Endothelial cell of umbilical vein (primary cell): ENCODE results near the gene LRRC42. TPM values are rescaled to one million over a fixed set of nuclear protein-coding genes. Genes with fewer than 3 reads are reported as not detected.

Experiments
- BruUV-seq: library from RNA; stranded (reverse); fragments of 400-500 nt; replicated peaks from 2 replicates; lab custom pipeline; 2021; lab: Mats Ljungman, UMichigan
- CTCF ChIA-PET: fragments of 300-600, 350-600 bp; sonication (Branson Sonifier 250); formaldehyde crosslinking; loops from one replicate; lab custom pipeline; 2021; ENCODE audit warnings: antibody characterized with exemption, inconsistent platforms; lab: Charles Lee
- POLR2A ChIA-PET: fragments of 300-600, 350-600 bp; sonication (Branson Sonifier 250); formaldehyde crosslinking; loops from one replicate; lab custom pipeline; 2021; ENCODE audit warnings: antibody characterized with exemption, inconsistent platforms; lab: Charles Lee
- DNase-seq: peaks from one replicate; pipeline ENCODE4 v3.0.0-alpha.2; 2011; ENCODE audit warnings: low read depth, low spot score
- FAIRE-seq: peaks from 2 replicates; lab custom pipeline; 2011; peaks lifted over from hg19 to GRCh38; lab: Jason Lieb, UNC
- H2AFZ ChIP-seq: 2 replicates; pipeline ENCODE4 v1.6.0; 2012; ENCODE audit warnings: low read depth, low read length, control low read depth, inconsistent platforms
- H3K27ac ChIP-seq: 2 replicates; pipeline ENCODE4 v1.5.1; 2011; ENCODE audit warnings: low read depth, mild to moderate bottlenecking, control low read depth, low read length, moderate library complexity; ENCODE audit not compliant: insufficient read depth
- H3K27me3 ChIP-seq, 2 experiments: 2 replicates each; pipeline versions ENCODE4 v1.6.0 to v1.6.1; 2011; ENCODE audit warnings: low read length in 2 of 2, mixed read lengths in 1 of 2; ENCODE audit not compliant: control insufficient read depth in 2 of 2, insufficient read depth in 2 of 2
- H3K36me3 ChIP-seq, 2 experiments: 2 replicates in 1 of 2; 3 replicates in 1 of 2; pipeline ENCODE4 v1.5.1; 2011; ENCODE audit warnings: low read length in 2 of 2, mild to moderate bottlenecking in 1 of 2, moderate library complexity in 1 of 2; ENCODE audit not compliant: control insufficient read depth in 2 of 2, insufficient read depth in 2 of 2; ENCODE audit errors: extremely low read depth in 1 of 2
- H3K4me1 ChIP-seq: 3 replicates; pipeline ENCODE4 v1.5.1; 2011; ENCODE audit warnings: mild to moderate bottlenecking, low read length; ENCODE audit not compliant: control insufficient read depth, insufficient read depth; ENCODE audit errors: extremely low read depth
- H3K4me2 ChIP-seq: 2 replicates; pipeline ENCODE4 v1.6.1; 2011; ENCODE audit warnings: low read length, control low read depth, mixed read lengths; ENCODE audit not compliant: insufficient read depth
- H3K4me3 ChIP-seq, 3 experiments: fragments of 200-600 bp in 1 of 3; sonication (generic), shearing (Covaris generic) in 1 of 3; replicated peaks in 1 of 3; 2 replicates each; pipeline ENCODE4 v1.5.1; 2011 to 2016; ENCODE audit warnings: control low read depth in 3 of 3, low read length in 3 of 3, mild to moderate bottlenecking in 2 of 3, inconsistent platforms in 1 of 3, low read depth in 1 of 3, moderate library complexity in 1 of 3; ENCODE audit not compliant: insufficient read depth in 1 of 3
- H3K79me2 ChIP-seq: 2 replicates; pipeline ENCODE4 v1.6.0; 2012; ENCODE audit warnings: low read length, inconsistent platforms; ENCODE audit not compliant: control insufficient read depth, insufficient read depth
- H3K9ac ChIP-seq: replicated peaks from 2 replicates; pipeline ENCODE3; 2011; ENCODE audit warnings: low read length, control low read depth; ENCODE audit not compliant: insufficient read depth; ENCODE audit errors: extremely low read depth
- H3K9me1 ChIP-seq: replicated peaks from 3 replicates; pipeline ENCODE4 v1.6.0; 2011; ENCODE audit warnings: mild to moderate bottlenecking, low read length; ENCODE audit not compliant: control insufficient read depth, insufficient read depth; ENCODE audit errors: extremely low read depth
- H3K9me3 ChIP-seq: replicated peaks from 2 replicates; pipeline ENCODE4 v1.5.1; 2012; ENCODE audit warnings: low read length, inconsistent platforms; ENCODE audit not compliant: control insufficient read depth, insufficient read depth
- H4K20me1 ChIP-seq: replicated peaks from 2 replicates; pipeline ENCODE3; 2011; ENCODE audit warnings: mild to moderate bottlenecking, low read length; ENCODE audit not compliant: control insufficient read depth, insufficient read depth; ENCODE audit errors: extremely low read depth
- EZH2 ChIP-seq: IDR thresholded peaks from 2 replicates; pipeline ENCODE4 v1.6.1; 2012; ENCODE audit warnings: borderline replicate concordance, low read depth, mild to moderate bottlenecking, moderate library complexity, low read length, inconsistent platforms; ENCODE audit not compliant: severe bottlenecking
- FOS ChIP-seq: IDR thresholded peaks from 2 replicates; pipeline ENCODE4 v1.6.1; 2011; ENCODE audit warnings: mild to moderate bottlenecking, low read length, moderate library complexity, borderline replicate concordance; ENCODE audit not compliant: insufficient read depth
- GATA2 ChIP-seq: IDR thresholded peaks from 2 replicates; pipeline ENCODE4 v1.7.0; 2011; ENCODE audit warnings: low read depth, mild to moderate bottlenecking, moderate library complexity, mixed read lengths, low read length; ENCODE audit not compliant: insufficient read length, insufficient read depth
- JUN ChIP-seq: IDR thresholded peaks from 2 replicates; pipeline ENCODE4 v1.6.1; 2011; ENCODE audit warnings: borderline replicate concordance, low read depth; ENCODE audit not compliant: insufficient read length, insufficient read depth
- MYC ChIP-seq: IDR thresholded peaks from one replicate; pipeline ENCODE4 v1.6.1; 2011; ENCODE audit warnings: mild to moderate bottlenecking, low read depth, low read length
- POLR2A ChIP-seq: IDR thresholded peaks from 2 replicates; pipeline ENCODE4 v1.6.1; 2012; ENCODE audit warnings: low read depth, mild to moderate bottlenecking, control low read depth, low read length
- POLR2AphosphoS5 ChIP-seq: IDR thresholded peaks from 2 replicates; pipeline ENCODE4 v1.6.1; 2012; ENCODE audit warnings: low read depth, mild to moderate bottlenecking, control low read depth, low read length, moderate library complexity; ENCODE audit not compliant: insufficient read depth
- dilution Hi-C: fragments of 300-500 bp; cut with MboI; formaldehyde crosslinking; loops from one replicate; pipeline ENCODE4 v1.15.0; 2019; ENCODE audit warnings: low sequenced_read_pairs; ENCODE audit not compliant: extremely low pct_ligation_motif_present
- intact Hi-C: fragments of 100-400 bp; cut with micrococcal nuclease; formaldehyde crosslinking; loops from one replicate; pipeline ENCODE4 v1.10.0; 2022
- polyA plus RNA-seq, 4 experiments: library from polyadenylated mRNA; depleted of rRNA in 3 of 4; stranded (reverse) in 3 of 4; unstranded in 1 of 4; fragments of >200 nt; gene quantifications; 2 replicates each; pipeline versions ENCODE4 v1.2.1 to v1.2.3, GENCODE V29; 2011 to 2012; ENCODE audit warnings: missing spikeins in 1 of 4
- total RNA-seq: library from RNA; stranded (reverse); gene quantifications from 2 replicates; pipeline ENCODE4 v1.2.3, GENCODE V29; 2021
- TF ChIP-seq, protein P1 (sequence below): IDR thresholded peaks from 2 replicates; pipeline ENCODE4 v1.6.1; 2011; ENCODE audit not compliant: insufficient read depth, insufficient read length
- TF ChIP-seq, protein P2 (sequence below), 2 donors: IDR thresholded peaks; 1 replicate in 1 of 2; 2 replicates in 1 of 2; pipeline ENCODE4 v1.5.1; 2011; ENCODE audit warnings: low read length in 2 of 2, mild to moderate bottlenecking in 2 of 2, moderate library complexity in 2 of 2, control low read depth in 1 of 2, inconsistent platforms in 1 of 2, low read depth in 1 of 2; ENCODE audit not compliant: insufficient read depth in 1 of 2; ENCODE audit errors: extremely low read depth in 1 of 2

The LRRC42 gene
- total and polyA plus RNA-seq, 2 donors (not counting 3 experiments of a cell fraction or from before 2014, with no cell fraction given) = 25.3 to 26.1 TPM

- FAIRE-seq = no peak
- TF ChIP-seq MYC (no peak), FOS (no peak), JUN (no peak), EZH2 (no peak), GATA2 (no peak), POLR2AphosphoS5 (no peak), POLR2A (no peak)
- TF ChIP-seq, protein P1, sequence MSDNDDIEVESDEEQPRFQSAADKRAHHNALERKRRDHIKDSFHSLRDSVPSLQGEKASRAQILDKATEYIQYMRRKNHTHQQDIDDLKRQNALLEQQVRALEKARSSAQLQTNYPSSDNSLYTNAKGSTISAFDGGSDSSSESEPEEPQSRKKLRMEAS = no peak
- TF ChIP-seq, protein P2, sequence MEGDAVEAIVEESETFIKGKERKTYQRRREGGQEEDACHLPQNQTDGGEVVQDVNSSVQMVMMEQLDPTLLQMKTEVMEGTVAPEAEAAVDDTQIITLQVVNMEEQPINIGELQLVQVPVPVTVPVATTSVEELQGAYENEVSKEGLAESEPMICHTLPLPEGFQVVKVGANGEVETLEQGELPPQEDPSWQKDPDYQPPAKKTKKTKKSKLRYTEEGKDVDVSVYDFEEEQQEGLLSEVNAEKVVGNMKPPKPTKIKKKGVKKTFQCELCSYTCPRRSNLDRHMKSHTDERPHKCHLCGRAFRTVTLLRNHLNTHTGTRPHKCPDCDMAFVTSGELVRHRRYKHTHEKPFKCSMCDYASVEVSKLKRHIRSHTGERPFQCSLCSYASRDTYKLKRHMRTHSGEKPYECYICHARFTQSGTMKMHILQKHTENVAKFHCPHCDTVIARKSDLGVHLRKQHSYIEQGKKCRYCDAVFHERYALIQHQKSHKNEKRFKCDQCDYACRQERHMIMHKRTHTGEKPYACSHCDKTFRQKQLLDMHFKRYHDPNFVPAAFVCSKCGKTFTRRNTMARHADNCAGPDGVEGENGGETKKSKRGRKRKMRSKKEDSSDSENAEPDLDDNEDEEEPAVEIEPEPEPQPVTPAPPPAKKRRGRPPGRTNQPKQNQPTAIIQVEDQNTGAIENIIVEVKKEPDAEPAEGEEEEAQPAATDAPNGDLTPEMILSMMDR (IDR thresholded peaks at IDR 0.05; ENCODE audit: extremely low read depth in 1 of 2, insufficient read depth in 1 of 2, low read depth in 1 of 2, low read length in 2 of 2) = no peak
- intact Hi-C loops = no loop called here
Measured at GRCh38 chr1:53998223-53998622, 52.1 kb downstream of the LRRC42 start.

More at GRCh38 chr1:53998223-53998622, 52.1 kb downstream of the LRRC42 start:
- Histone ChIP-seq H3K27ac (no peak overlapping the region), H4K20me1 (no peaks in the 10 kb centered on the region), H3K4me3 (no peak overlapping the region), H3K9me3 (no peaks in the 10 kb centered on the region), H3K9me1 (no peaks in the 10 kb centered on the region), H2AFZ (no peak overlapping the region), H3K27me3 (peaks cover 0 to 2% of the 10 kb centered on the region in 2 experiments), H3K79me2 (no peaks in the 10 kb centered on the region), H3K4me2 (no peak overlapping the region), H3K36me3 (no peaks in the 10 kb centered on the region), H3K4me1 (no peaks in the 10 kb centered on the region), H3K9ac (no peak overlapping the region)
- ChIA-PET CTCF (interaction anchor here (0.9 kb wide), 1 partner anchor 9 kb away, joined by 3 read pairs; no protein-coding TSS in a partner anchor), POLR2A (no interaction called here)
- no TSS peak for BruUV-seq
- DNase-seq = no peak
- dilution Hi-C loops = no loop called here
